Mammary epithelial cell (primary cell): ENCODE results near the gene VGLL1.

ENCODE experiments used
- EZH2 ChIP-seq: IDR thresholded peaks from 2 replicates; pipeline ENCODE4 v1.6.1; 2012; ENCODE audit warnings: low read length, inconsistent platforms, borderline replicate concordance
- TF ChIP-seq, protein P1 (sequence below), 2 donors: IDR thresholded peaks in 1 of 2; conservative IDR thresholded peaks in 1 of 2; 2 replicates each; pipeline ENCODE4 v1.5.1; 2011 to 2012; ENCODE audit warnings: inconsistent platforms in 2 of 2, low read length in 2 of 2, mild to moderate bottlenecking in 2 of 2, control low read depth in 1 of 2, low read depth in 1 of 2; ENCODE audit not compliant: insufficient read depth in 1 of 2; ENCODE audit errors: extremely low read depth in 1 of 2

DNA sequence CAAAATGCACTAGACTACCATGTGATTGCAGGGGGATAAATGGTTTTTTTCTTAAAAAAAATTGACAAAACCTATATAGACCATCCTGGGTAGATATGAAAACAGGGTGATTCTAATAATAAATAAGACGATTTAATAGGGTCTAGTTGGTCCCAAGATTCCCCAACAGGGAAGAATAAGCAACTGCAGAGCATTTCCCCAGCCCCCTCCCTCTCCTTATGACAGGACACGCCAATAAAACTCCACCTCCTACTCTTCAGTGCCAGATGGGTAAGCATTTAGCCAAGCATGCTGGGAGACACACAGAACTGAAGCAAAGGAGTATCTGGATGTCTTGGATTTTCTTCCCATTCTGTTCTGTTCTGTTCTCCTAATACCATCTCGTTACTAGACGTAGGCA, 44.4 kb upstream of the VGLL1 start, which contains the start of gene BRS3:
- TF ChIP-seq EZH2, result no peak
- TF ChIP-seq, protein P1, sequence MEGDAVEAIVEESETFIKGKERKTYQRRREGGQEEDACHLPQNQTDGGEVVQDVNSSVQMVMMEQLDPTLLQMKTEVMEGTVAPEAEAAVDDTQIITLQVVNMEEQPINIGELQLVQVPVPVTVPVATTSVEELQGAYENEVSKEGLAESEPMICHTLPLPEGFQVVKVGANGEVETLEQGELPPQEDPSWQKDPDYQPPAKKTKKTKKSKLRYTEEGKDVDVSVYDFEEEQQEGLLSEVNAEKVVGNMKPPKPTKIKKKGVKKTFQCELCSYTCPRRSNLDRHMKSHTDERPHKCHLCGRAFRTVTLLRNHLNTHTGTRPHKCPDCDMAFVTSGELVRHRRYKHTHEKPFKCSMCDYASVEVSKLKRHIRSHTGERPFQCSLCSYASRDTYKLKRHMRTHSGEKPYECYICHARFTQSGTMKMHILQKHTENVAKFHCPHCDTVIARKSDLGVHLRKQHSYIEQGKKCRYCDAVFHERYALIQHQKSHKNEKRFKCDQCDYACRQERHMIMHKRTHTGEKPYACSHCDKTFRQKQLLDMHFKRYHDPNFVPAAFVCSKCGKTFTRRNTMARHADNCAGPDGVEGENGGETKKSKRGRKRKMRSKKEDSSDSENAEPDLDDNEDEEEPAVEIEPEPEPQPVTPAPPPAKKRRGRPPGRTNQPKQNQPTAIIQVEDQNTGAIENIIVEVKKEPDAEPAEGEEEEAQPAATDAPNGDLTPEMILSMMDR (conservative IDR thresholded peaks at IDR 0.05 in 1 of 2, IDR thresholded peaks at IDR 0.05 in 1 of 2; ENCODE audit: extremely low read depth in 1 of 2, insufficient read depth in 1 of 2, low read depth in 1 of 2, low read length in 2 of 2), result no peak
